PFSK-1 (cell line): ENCODE measurements around the gene SEMA6D.

Experiments
- FOXP2 ChIP-seq: optimal IDR thresholded peaks from 2 replicates; pipeline ENCODE3; 2011; ENCODE audit warnings: borderline replicate concordance, control low read depth, inconsistent platforms; ENCODE audit not compliant: insufficient read depth; ENCODE audit errors: extremely low read length, extremely low read depth
- POLR2AphosphoS5 ChIP-seq: IDR thresholded peaks from 2 replicates; pipeline ENCODE4 v1.6.1; 2012; ENCODE audit warnings: low read depth, mild to moderate bottlenecking, control low read depth, low read length, moderate library complexity
- SIN3A ChIP-seq: IDR thresholded peaks from 2 replicates; pipeline ENCODE4 v1.6.1; 2012; ENCODE audit warnings: mild to moderate bottlenecking, low read length, moderate library complexity, borderline replicate concordance; ENCODE audit not compliant: insufficient read depth
- TAF1 ChIP-seq: IDR thresholded peaks from 2 replicates; pipeline ENCODE4 v1.6.1; 2012; ENCODE audit warnings: low read length, control low read depth, borderline replicate concordance; ENCODE audit not compliant: insufficient read depth
- TF ChIP-seq, protein P1 (sequence below), 2 experiments: IDR thresholded peaks; 2 replicates each; pipeline versions ENCODE4 v1.6.1 to v1.8.0; 2011 to 2012; ENCODE audit warnings: low read depth in 2 of 2, low read length in 2 of 2, control low read depth in 1 of 2, inconsistent platforms in 1 of 2, mild to moderate bottlenecking in 1 of 2, moderate library complexity in 1 of 2; ENCODE audit not compliant: insufficient read depth in 1 of 2

SEMA6D gene

DNA sequence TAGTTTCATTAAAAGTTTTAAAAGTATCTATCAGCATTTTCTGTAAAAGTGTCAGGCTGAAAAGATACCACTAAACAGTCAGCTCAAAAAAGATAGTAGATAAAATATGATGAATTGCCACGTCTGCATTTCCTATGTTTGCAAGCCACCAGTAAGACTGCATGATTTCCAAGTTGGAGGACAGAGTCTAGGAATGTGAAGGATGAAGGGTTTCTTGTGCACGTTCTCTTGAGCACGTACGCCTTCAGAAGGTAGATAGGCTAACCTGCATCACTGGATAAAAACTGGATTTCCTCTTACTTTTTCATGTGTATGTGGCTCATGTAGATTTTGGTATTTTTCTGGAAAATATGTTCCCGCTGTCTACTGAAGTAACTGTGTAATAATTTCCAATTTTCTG is 9.9 kb upstream of the SEMA6D start:
- TF ChIP-seq SIN3A (no peak), POLR2AphosphoS5 (no peak), TAF1 (no peak), FOXP2 (no peak)
- TF ChIP-seq, protein P1, sequence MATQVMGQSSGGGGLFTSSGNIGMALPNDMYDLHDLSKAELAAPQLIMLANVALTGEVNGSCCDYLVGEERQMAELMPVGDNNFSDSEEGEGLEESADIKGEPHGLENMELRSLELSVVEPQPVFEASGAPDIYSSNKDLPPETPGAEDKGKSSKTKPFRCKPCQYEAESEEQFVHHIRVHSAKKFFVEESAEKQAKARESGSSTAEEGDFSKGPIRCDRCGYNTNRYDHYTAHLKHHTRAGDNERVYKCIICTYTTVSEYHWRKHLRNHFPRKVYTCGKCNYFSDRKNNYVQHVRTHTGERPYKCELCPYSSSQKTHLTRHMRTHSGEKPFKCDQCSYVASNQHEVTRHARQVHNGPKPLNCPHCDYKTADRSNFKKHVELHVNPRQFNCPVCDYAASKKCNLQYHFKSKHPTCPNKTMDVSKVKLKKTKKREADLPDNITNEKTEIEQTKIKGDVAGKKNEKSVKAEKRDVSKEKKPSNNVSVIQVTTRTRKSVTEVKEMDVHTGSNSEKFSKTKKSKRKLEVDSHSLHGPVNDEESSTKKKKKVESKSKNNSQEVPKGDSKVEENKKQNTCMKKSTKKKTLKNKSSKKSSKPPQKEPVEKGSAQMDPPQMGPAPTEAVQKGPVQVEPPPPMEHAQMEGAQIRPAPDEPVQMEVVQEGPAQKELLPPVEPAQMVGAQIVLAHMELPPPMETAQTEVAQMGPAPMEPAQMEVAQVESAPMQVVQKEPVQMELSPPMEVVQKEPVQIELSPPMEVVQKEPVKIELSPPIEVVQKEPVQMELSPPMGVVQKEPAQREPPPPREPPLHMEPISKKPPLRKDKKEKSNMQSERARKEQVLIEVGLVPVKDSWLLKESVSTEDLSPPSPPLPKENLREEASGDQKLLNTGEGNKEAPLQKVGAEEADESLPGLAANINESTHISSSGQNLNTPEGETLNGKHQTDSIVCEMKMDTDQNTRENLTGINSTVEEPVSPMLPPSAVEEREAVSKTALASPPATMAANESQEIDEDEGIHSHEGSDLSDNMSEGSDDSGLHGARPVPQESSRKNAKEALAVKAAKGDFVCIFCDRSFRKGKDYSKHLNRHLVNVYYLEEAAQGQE (IDR thresholded peaks at IDR 0.05; ENCODE audit: insufficient read depth in 1 of 2, low read depth in 2 of 2, low read length in 2 of 2), result no peak

DNA sequence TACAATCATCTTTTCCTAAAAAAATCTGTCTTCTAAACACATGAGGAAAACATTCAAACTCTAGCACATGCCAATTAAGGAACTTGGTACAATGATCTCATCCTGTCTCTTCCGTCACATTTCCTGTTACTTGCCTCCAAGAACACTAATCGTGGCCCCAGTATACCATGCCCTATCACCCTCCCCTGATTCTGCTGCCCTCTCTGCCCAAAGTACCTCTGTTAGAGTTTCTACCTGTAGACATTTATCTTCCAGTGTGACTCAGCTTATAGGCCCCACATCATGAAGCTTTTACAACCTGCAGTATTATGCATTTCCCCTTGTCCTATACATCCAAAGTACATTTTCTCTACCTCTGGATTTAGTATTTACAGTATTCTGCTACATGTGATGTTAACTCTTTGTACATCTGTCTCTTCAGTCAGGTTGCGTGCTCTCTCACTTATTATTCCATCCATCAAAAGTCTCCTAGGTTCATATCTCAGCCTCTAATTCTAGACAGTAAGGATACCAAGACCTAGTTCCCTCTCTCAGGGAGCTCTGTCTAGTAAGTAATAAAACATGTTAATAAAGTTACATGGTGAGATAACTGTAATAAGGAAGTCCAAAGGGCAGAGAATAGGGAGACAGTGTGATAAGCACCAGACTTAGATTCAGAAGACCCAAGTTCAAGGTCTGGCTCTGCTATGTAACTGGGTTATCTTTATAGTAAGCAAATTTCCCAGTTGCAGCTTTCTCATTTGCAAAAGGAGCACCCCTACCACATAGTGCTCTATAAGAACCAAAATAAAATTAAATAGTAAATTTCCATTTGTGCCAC is 8.9 kb upstream of the SEMA6D start:
- TF ChIP-seq, protein P1 (IDR thresholded peaks at IDR 0.05; ENCODE audit: insufficient read depth in 1 of 2, low read depth in 2 of 2, low read length in 2 of 2), result no peak
- TF ChIP-seq POLR2AphosphoS5, result no peak
- TF ChIP-seq SIN3A, result no peak
- no peak for TF ChIP-seq TAF1
- TF ChIP-seq FOXP2, result no peak

DNA sequence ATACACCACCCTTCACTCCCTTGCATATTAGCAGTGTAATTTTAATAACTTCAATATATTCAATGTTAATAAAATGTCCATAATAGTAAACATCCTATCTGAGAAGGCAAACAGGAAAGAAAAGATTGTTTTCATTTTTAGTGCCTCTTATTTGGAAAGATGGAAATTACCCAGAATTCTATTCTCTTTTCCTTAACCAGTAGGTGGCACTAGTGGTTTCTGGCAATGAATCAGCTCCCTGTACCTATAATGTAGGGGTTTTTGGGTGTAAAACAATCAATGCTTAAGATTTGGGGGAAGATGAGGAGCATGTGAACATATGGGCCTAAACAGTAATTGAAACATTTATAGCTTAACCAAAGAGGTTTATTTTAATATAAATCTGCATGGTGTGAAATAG is 5.7 kb upstream of the SEMA6D start:
- TF ChIP-seq FOXP2, result no peak
- TF ChIP-seq POLR2AphosphoS5, result no peak
- no peak for TF ChIP-seq SIN3A
- no peak for TF ChIP-seq TAF1
- TF ChIP-seq, protein P1 (IDR thresholded peaks at IDR 0.05; ENCODE audit: insufficient read depth in 1 of 2, low read depth in 2 of 2, low read length in 2 of 2), result no peak

DNA sequence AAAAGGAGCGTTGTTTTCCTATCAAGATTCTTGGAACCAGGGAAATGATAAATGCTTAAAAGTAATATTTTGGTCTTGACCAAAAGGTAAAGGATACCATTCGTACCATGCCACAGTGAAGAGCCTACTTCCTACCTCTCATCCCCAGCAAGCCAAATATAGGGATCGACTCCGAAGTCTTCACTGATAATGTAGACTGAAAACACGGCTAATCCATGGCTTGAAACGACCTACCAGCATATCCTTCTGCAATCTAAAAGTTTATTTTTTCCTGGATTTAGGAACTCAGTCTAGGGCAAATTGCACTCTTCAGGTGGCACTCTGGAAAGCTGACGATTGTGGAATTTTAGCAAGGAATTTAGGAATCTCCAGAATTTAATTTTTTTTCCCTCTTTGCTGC is 1.9 kb upstream of the SEMA6D start:
- TF ChIP-seq POLR2AphosphoS5, result no peak
- TF ChIP-seq FOXP2, result no peak
- TF ChIP-seq, protein P1 (IDR thresholded peaks at IDR 0.05; ENCODE audit: insufficient read depth in 1 of 2, low read depth in 2 of 2, low read length in 2 of 2), result no peak
- no peak for TF ChIP-seq SIN3A
- no peak for TF ChIP-seq TAF1
